Fibroblast of peridontal ligament (primary cell): Measurements from ENCODE around the gene DEGS1.
"Not testable (repeated sequence)": the region's sequence is repeated elsewhere in the genome, so short reads cannot be mapped to it uniquely, and the experiment has no call there.

Source experiments
- DNase-seq: peaks from one replicate; pipeline ENCODE4 v3.0.0-alpha.2; 2010; ENCODE audit errors: extremely low read depth

DEGS1 gene

GRCh38 chr1:224180783-224181452 lies 2.1 kb upstream of the DEGS1 start:
- no peak for DNase-seq

- no peak for DNase-seq
Observed at GRCh38 chr1:224181453-224181810, 1.6 kb upstream of the DEGS1 start.

GRCh38 chr1:224182057-224182865 lies 779 bp upstream of the DEGS1 start:
- DNase-seq, result no peak

DNA sequence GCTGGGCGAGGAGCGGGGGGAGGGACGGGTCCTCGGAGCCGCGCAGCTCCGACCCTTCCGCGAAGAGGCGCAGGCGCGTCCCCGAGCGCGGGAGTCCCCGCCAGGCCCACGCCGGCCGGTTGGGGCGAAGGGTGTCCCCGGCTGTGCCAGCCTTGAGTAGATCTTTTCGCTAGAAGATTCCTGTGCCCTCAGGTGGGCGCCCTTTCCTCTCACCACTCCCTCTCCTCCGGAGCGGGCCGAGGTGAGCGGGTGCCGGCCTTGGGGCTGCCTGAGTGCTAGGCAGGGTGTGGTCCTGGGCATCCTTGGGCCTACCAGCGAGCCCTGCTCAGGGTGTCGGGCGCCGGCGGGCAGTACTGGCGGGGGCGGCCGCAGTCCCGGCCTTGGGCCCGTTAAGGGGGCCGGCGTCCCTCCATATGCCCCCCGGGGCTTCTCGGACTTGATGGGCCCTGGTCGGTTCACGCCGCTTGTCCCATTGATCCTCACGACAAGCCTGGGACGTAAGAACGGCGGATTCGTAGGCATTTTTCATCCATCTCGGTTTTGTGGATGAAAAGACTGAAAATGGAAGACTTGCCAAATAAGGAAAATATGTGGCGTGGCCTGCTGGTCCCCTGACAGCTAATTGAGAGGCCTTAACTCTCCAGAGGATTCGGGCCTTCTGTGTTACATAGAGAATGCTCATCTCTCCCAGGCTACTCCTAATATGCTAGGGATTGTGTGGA lies 712 bp downstream of the DEGS1 start:
- peak; percentile 73 for DNase-seq

GRCh38 chr1:224185208-224185607 lies 2.2 kb downstream of the DEGS1 start:
- DNase-seq, result no peak

- DNase-seq, result no peak
Observed at GRCh38 chr1:224188286-224188685, 5.2 kb downstream of the DEGS1 start.

DNA sequence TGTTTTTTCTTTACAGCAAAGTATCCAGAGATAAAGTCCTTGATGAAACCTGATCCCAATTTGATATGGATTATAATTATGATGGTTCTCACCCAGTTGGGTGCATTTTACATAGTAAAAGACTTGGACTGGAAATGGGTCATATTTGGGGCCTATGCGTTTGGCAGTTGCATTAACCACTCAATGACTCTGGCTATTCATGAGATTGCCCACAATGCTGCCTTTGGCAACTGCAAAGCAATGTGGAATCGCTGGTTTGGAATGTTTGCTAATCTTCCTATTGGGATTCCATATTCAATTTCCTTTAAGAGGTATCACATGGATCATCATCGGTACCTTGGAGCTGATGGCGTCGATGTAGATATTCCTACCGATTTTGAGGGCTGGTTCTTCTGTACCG lies 6.5 kb downstream of the DEGS1 start:
- DNase-seq, result peak; percentile 26

- no peak for DNase-seq
Observed at GRCh38 chr1:224192082-224192788, 9.2 kb downstream of the DEGS1 start.

GRCh38 chr1:224193319-224193966 lies 10.4 kb downstream of the DEGS1 start:
- no peak for DNase-seq

DNA sequence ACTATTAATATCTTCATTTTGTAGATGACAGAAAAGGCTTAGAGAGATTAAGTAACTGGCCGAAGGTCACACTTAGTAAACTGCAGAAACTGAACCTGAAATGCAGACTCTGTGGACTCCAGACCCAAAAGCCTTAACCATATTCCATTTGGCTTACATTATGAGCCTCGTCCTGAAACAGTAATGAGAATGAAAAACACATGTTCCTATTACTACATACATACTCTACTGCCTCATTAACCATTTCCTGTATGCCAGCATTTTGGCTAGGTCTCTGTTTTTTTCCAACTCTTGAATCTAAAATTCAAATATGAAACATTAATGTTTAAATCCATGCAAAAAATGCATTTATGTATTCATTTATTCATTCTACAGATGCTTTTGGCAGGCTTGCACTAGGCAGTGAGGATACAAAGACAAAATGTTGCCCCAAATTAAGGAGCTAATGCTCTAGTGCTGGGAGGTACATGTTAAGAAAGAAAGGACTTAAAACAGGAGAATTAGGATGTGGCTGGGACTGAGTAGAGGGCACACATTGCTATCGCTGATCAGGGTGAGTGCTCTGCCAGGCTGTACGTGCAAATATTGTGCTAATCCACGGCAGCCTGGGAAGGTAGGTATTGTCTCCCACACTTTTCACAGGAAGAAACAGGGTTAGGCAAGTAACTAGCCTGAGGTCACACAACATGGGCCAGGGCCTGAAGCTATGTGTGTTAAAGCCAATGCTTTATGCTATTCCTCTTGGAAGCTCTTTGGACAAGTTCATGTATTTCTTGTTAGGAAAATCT lies 14.0 kb downstream of the DEGS1 start:
- DNase-seq, result peak; percentile 66

DNA sequence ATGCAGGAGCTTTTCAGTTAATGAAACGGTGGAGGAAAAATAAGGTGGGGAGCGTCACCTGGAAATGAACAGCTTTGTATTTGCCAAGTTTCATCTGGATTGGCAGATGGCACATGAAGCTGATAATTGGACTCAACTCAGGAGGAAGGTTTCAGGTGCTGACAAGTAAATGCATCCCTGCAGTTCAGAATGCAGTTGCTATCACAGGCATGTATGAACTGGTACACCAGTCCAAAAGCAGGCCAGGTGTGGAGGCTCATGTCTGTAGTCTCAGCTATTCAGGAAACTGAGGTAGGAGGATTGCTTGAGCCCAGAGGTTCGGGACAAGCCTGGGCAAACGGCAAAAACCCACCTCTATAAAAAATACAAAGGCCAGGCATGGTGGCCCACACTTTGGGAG lies 15.5 kb downstream of the DEGS1 start:
- DNase-seq, result no peak

- no peak for DNase-seq
Observed at GRCh38 chr1:224199679-224200078, 16.6 kb downstream of the DEGS1 start.

DNA sequence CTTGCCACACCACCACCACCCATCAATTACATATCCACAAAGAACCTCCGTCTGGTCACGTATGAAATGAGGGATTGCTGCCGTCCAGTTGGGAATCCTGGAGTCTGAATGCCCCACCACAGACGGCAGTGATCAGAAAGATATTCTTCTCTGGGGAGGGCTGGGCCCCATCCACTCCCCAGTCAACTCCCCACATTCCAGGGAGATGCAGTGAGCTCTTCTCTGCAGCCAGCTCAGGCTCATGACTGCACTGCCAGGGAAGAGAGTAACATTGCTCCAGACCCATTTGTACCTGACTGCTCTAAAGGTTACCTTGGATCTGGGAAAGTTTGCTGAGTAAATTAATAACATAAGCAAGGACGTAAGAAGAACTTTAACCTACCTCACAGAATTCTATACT lies 18.3 kb downstream of the DEGS1 start:
- no peak for DNase-seq

GRCh38 chr1:224201853-224202252 lies 18.8 kb downstream of the DEGS1 start:
- DNase-seq, result no peak

- peak; percentile 94 for DNase-seq
Observed at GRCh38 chr1:224203243-224204016, 20.4 kb downstream of the DEGS1 start.

DNA sequence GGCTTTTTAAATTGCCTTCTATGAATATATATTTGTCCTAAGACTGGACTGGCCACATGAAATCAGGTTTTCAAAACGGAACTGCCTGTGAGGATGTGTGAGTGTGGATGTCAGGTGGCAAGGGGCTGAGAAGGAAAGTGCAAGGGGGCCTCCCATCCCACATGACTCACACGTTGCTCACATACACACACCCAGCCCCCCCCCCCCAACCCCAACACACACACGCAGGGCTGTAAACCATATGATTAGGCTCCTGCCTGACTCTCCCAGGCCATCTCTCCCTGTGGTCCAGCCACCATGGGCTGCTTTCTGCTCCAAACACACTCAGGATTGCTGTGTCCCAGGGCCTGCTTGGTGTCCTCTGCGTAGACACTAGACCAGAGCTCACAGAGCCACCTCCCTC lies 22.4 kb downstream of the DEGS1 start:
- peak; percentile 74 for DNase-seq

DNA sequence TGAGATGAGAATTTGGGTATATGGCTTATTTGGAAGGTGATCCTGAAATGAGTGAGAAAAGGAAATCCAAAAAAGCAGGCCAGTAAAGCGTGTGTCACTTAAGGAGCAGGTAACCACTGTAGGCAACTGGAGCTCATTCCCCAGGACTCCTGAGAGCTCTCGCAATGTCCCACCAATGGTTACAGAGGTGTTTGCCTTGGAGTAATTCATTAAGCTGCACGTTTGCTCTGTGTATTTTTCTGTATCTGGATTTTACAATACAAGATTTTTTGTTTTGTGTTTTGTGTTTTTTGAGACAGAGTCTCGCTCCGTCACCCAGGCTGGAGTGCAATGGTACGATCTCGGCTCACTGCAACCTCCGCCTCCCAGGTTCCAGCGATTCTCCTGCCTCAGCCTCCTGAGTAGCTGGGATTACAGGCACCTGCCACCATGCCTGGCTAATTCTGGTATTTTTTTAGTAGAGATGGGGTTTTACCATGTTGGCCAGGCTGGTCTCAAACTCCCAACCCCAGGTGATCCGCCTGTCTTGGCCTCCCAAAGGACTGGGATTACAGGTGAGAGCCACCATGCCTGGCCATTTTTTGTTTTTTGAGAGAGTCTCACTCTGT lies 23.0 kb downstream of the DEGS1 start:
- DNase-seq, result not testable (repeated sequence)

DNA sequence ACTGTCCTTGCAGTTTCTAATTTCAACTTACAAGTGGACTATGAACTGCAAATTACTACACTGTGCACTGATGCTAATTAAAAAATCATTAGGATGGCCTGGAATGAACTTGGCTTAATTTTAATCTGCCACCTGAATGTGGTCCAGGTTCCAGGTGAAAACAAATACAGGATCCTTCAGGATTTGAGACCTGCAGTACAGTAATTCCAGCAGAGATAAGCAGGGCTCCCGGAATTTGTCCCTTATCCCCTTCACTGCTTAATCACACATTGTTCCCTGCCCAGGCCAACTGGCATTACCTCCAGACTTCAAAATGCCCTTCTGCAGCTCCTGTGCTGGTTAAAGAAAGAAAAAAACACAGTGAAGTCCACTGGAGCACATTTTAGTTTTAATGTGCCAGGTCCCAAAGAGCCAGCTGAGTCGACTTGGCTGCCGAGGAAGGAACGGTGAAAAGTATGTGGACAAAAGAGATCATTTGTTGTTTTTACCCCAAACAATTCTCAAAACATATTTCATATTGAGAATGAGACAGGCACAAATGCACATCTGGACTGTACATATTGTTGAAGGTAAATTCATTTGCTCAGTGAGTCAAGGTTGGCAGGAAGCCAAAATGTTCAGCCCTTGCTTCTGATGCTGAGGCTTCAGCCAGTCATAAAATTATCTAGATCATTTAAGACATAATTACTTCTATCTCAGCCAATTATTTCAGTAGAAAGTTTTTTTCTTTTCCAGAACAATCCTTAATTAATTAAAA lies 28.3 kb downstream of the DEGS1 start:
- peak; percentile 70 for DNase-seq

DNA sequence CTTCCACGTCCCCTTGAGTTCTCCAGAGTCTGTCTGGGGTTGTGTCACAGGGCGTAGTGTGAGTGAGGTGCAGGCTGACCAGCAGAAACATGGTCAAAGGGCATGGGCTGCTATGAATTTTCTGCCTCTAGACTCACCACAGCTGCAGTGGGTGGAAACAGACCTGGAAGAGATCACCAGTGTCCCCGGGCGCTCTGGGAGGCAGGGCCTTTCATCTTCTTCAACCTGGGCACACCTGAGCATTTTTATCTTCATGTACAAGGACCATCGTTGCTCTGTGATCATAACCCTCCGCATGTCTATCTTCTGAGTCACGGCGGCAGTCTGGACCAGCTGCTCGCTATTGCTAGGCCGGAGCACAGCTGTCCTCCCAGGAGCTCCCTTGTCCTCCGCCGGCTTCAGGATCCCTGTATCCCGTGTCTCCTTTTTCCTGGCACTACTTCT lies 29.6 kb downstream of the DEGS1 start:
- no peak for DNase-seq
